Adrenal gland (tissue), 12 donors: ENCODE data around the gene MANSC4. TPM values are rescaled to one million over a fixed set of nuclear protein-coding genes. Genes with fewer than 3 reads are reported as not detected.

Experiments used
- DNase-seq, 7 donors: peaks; one replicate each; pipeline ENCODE4 v3.0.0-alpha.2; 2019 to 2020
- H3K27ac ChIP-seq, 5 donors: fragments of 200-600 bp; sonication (generic) in 4 of 5; 1 replicate in 3 of 5; 2 replicates in 2 of 5; pipeline versions ENCODE4 v1.5.1 to v1.8.0; 2016 to 2020; ENCODE audit warnings: mild to moderate bottlenecking in 1 of 5
- H3K27me3 ChIP-seq: fragments of 200-600 bp; 2 replicates; pipeline ENCODE4 v1.8.0; 2021
- H3K36me3 ChIP-seq, 2 donors: fragments of 200-600 bp; replicated peaks in 1 of 2; 1 replicate in 1 of 2; 2 replicates in 1 of 2; pipeline versions ENCODE4 v1.5.1 to v1.8.0; 2018 to 2022
- H3K4me1 ChIP-seq, 2 donors: fragments of 200-600 bp; replicated peaks in 1 of 2; 1 replicate in 1 of 2; 2 replicates in 1 of 2; pipeline versions ENCODE4 v1.5.1 to v1.8.0; 2018 to 2021
- H3K4me3 ChIP-seq, 4 donors: fragments of 200-600 bp; sonication (generic) in 3 of 4; one replicate each; pipeline ENCODE4 v1.5.1; 2016 to 2018
- H3K9me3 ChIP-seq, 3 donors: fragments of 200-600 bp; sonication (generic) in 1 of 3; replicated peaks in 1 of 3; 1 replicate in 2 of 3; 2 replicates in 1 of 3; pipeline versions ENCODE4 v1.5.1 to v1.8.0; 2016 to 2021
- CTCF ChIP-seq, 6 experiments: fragments of 450-650 bp in 4 of 6; fragments of 200-600 bp in 2 of 6; sonication (generic) in 1 of 6; IDR thresholded peaks; 1 replicate in 5 of 6; 2 replicates in 1 of 6; pipeline versions ENCODE4 v1.5.1 to v1.8.0; 2016 to 2021; ENCODE audit warnings: antibody characterized with exemption in 6 of 6, mild to moderate bottlenecking in 2 of 6, moderate library complexity in 1 of 6
- POLR2A ChIP-seq, 2 donors: fragments of 450-650 bp; IDR thresholded peaks; one replicate each; pipeline ENCODE4 v1.6.1; 2017; ENCODE audit warnings: antibody characterized with exemption in 2 of 2, mild to moderate bottlenecking in 2 of 2, moderate library complexity in 1 of 2
- WGBS, 4 donors: extraction: QIAGEN DNeasy Blood & Tissue Kit in 2 of 4; methylation state at CpG; one replicate each; pipeline versions ENCODE4 v1.1.5 to v1.1.7; 2013 to 2017; 5-methylcytosine and 5-hydroxymethylcytosine counted together
- intact Hi-C, 2 donors: fragments of 100-400 bp; cut with DNase I; formaldehyde crosslinking; loops; one replicate each; pipeline versions ENCODE4 v1.14.1 to v1.15.0; 2022 to 2023
- polyA plus RNA-seq, 3 donors: library from polyadenylated mRNA; stranded (reverse); fragments of 200-250 nt in 2 of 3; fragments of 350-450 nt in 1 of 3; fragmentation: Illumina TruSeq in 1 of 3; extraction: RNeasy Lipid Tissue Mini Kit (QIAGEN cat#74804) in 1 of 3; gene quantifications; one replicate each; pipeline ENCODE4 v1.2.3, GENCODE V29; 2013 to 2014
- total RNA-seq, 9 donors: library from RNA; depleted of rRNA in 4 of 9; stranded (reverse); fragments of >200 nt in 4 of 9; fragments of 120-200 nt in 1 of 9; fragmentation: NEBNext Ultra II Directional in 1 of 9; extraction: Animal tissue kit (Norgen Biotek cat#: 25700) in 1 of 9; gene quantifications; one replicate each; pipeline versions ENCODE4 v1.1.0 to v1.2.4, GENCODE V29; 2013 to 2023
- donor health status: healthy with polysubstance abuse.
- donor health status: Bipolar disorder and iron deficiency.
- donor health status: DM: yes; HTN: yes; CAD: no.
- donor health status: DM: no; HTN: no; CAD: no.
- donor health status: DM: no; HTN: no; CAD: no.
- donor health status: DM: yes; HTN: yes; CAD: no.

The MANSC4 gene
- total and polyA plus RNA-seq, 12 donors = 0.07 to 0.11 TPM; not detected in 10

- 87 to 91% (median 89%) methylated on average over 6 of the region's 6 CpGs for WGBS, 4 donors
- no peak overlapping the region for H3K27ac ChIP-seq
- no peaks in the 10 kb centered on the region for H3K9me3 ChIP-seq
- H3K4me3 ChIP-seq = no peak overlapping the region
- no peaks in the 10 kb centered on the region for H3K4me1 ChIP-seq
- no peak for TF ChIP-seq CTCF (IDR thresholded peaks at IDR 0.05)
- TF ChIP-seq POLR2A (IDR thresholded peaks at IDR 0.05) = no peak
- H3K36me3 ChIP-seq = peaks cover 0 to 44% of the 10 kb centered on the region in 2 donors
- intact Hi-C loops = no loop called here
- no peaks in the 10 kb centered on the region for H3K27me3 ChIP-seq
- no peak for DNase-seq
These were observed 15.0 kb upstream of the MANSC4 start for GRCh38 chr12:27794818-27795584.

- Histone ChIP-seq H3K27ac (no peak overlapping the region), H3K36me3 (peaks cover 0 to 8% of the 10 kb centered on the region in 2 donors), H3K4me1 (no peaks in the 10 kb centered on the region), H3K4me3 (no peak overlapping the region), H3K27me3 (no peaks in the 10 kb centered on the region), H3K9me3 (no peaks in the 10 kb centered on the region)
- intact Hi-C loops = no loop called here
- no peak for DNase-seq
- TF ChIP-seq CTCF (IDR thresholded peaks at IDR 0.05) (no peak), POLR2A (IDR thresholded peaks at IDR 0.05) (no peak)
- 92 to 98% (median 96%) methylated on average over 2 of the region's 2 CpGs for WGBS, 4 donors
These were observed 10.1 kb upstream of the MANSC4 start for GRCh38 chr12:27790179-27790578.

GRCh38 chr12:27787559-27787958 lies 7.5 kb upstream of the MANSC4 start:
- Histone ChIP-seq H3K4me3 (no peak overlapping the region), H3K27ac (no peak overlapping the region), H3K36me3 (peaks cover 0 to 8% of the 10 kb centered on the region in 2 donors), H3K4me1 (peaks cover 0 to 6% of the 10 kb centered on the region in 2 donors), H3K27me3 (no peaks in the 10 kb centered on the region), H3K9me3 (no peaks in the 10 kb centered on the region)
- no peak for TF ChIP-seq CTCF (IDR thresholded peaks at IDR 0.05)
- no peak for TF ChIP-seq POLR2A (IDR thresholded peaks at IDR 0.05)
- DNase-seq = no peak
- WGBS, 4 donors = 83 to 95% (median 86%) methylated on average over 2 of the region's 2 CpGs
- intact Hi-C loops = no loop called here

- TF ChIP-seq POLR2A (IDR thresholded peaks at IDR 0.05) (no peak), CTCF (IDR thresholded peaks at IDR 0.05) (no peak)
- no peak overlapping the region for H3K27ac ChIP-seq
- 84 to 95% (median 88%) methylated on average over 3 of the region's 3 CpGs for whole genome bisulfite sequencing, 4 donors
- DNase-seq = no peak
- H3K36me3 ChIP-seq = no peaks in the 10 kb centered on the region
- peaks cover 0 to 21% of the 10 kb centered on the region in 2 donors for H3K4me1 ChIP-seq
- intact Hi-C loops = no loop called here
- H3K27me3 ChIP-seq = no peaks in the 10 kb centered on the region
- no peaks in the 10 kb centered on the region for H3K9me3 ChIP-seq
- H3K4me3 ChIP-seq = no peak overlapping the region
These were observed 6.0 kb upstream of the MANSC4 start for GRCh38 chr12:27785882-27786570.
